ENCODE results near the gene SP1.

The SP1 gene

DNA sequence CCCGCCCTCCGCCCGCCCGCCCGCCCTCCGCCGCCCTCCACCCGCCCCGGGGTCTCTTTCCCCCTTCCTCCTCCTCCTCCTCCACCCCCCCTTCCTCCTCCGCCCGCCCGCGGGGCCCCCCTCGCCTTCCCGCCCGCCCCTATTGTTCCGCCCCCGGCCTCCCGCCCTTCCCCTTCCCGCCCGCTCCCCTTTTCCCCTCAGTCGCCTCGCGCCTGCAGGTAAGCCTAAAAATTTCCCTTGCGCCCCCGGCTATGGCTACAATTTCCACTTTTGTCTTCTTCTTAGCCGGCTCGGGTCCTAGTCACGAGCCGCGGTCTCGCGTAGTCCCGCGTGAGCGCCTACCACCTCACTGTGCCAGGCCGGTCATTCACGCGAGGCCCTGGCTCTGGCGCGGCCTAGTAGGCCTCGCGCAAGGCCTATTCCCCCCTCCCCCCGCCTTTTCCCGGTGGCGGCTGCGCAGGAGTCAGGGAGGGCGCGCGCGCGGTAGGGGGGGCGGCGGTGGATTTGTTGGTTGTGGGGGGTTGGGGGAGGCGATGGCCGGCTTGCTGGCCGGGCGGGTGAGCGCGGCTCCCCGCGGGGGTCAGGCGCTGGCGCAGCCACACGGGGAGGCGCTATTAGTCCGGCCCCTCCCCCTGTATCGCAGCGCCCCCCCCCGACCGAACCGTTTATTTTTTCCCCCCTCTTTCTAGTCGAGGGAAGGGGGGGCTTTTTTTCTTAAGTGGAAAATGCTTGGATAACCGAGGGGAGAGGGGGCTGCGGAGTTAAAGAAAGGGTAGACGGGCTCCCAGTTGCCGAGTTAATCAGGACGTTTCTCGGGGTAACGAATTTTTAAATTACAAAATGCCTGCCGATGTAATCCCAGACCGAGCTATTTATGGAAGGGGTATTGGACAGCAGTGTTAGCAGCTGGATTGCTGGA is 72.4 kb downstream of the SP1 start:
- peak; percentile 30 for DNase-seq

- DNase-seq: no peak
These were observed 74.1 kb downstream of the SP1 start for GRCh38 chr12:53453953-53454640.

DNA sequence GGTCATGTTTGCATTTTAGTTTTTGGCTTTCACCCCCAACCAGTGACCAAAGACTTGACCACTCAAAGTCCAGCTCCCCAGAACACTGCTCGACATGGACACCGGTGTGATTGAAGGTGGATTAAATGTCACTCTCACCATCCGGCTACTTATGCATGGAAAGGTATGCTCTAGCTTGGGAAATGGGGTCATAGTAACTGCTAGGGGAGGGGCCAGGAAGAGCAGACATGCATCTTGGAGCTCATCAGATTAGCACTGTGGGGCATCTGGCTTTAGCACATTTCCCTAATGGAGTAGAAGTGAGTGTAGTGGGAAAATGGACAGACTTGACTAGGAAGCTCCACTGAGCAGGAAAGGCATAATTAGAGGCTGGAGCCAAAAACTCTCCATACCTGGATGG is 74.7 kb downstream of the SP1 start:
- no peak for DNase-seq

- no peak for DNase-seq
These were observed 76.8 kb downstream of the SP1 start for GRCh38 chr12:53456654-53457366.

- no peak for DNase-seq
These were observed 79.1 kb downstream of the SP1 start for GRCh38 chr12:53459097-53459496.

- no peak for DNase-seq
These were observed 81.1 kb downstream of the SP1 start for GRCh38 chr12:53461059-53461458.

DNA sequence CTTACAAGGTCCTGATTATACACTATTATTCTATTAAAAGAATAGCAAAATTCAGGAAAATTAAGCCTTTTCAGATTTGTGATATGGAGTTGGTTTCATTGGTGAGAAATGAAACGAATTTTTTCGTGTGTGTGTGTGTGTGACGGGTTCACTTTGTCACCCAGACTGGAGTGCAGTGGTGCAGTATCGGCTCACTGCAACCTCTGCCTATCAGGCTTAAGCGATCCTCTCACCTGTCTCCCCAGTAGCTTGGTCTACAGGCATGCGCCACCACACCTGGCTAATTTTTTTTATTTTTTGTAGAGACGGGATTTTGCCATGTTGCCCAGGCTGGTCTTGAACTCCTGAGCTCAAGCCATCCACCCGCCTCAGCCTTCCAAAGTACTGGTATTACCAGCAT is 81.6 kb downstream of the SP1 start:
- DNase-seq: no peak

- no peak for DNase-seq
These were observed 83.0 kb downstream of the SP1 start for GRCh38 chr12:53462935-53463334.

GRCh38 chr12:53463802-53464560 is 84.0 kb downstream of the SP1 start:
- no peak for DNase-seq

- DNase-seq: no peak
These were observed 84.9 kb downstream of the SP1 start for GRCh38 chr12:53464685-53465418.

- DNase-seq: no peak
These were observed 85.7 kb downstream of the SP1 start for GRCh38 chr12:53465679-53466078.
